ENCODE results near the gene PPP2R5A. TPM values are rescaled to one million over a fixed set of nuclear protein-coding genes. Genes with fewer than 3 reads are reported as not detected.

PPP2R5A gene
- total RNA-seq, 1 donor from 2014 or later = 10.7 TPM

DNA sequence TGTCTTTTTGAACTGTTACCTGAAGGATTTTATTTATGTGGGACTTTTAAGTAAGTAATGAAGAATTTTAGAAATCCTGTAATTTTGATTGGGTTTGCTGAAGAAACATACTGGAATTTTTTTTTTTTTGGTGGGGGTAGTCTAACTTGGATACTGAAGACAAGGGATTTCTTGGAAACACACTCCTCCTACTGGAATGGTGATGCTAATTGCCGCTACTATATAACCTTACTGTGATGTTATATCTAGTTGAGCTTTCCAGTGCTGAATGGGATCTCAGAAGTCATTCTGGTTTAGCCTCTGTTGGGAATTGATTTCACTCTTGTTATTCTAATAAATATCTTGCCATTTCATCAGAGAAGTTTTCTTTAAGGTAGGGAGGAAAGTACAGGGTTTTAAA lies 8.4 kb downstream of the PPP2R5A start:
- no peaks in the 10 kb centered on the region for H3K36me3 Mint-ChIP-seq
- TF ChIP-seq, protein P1, sequence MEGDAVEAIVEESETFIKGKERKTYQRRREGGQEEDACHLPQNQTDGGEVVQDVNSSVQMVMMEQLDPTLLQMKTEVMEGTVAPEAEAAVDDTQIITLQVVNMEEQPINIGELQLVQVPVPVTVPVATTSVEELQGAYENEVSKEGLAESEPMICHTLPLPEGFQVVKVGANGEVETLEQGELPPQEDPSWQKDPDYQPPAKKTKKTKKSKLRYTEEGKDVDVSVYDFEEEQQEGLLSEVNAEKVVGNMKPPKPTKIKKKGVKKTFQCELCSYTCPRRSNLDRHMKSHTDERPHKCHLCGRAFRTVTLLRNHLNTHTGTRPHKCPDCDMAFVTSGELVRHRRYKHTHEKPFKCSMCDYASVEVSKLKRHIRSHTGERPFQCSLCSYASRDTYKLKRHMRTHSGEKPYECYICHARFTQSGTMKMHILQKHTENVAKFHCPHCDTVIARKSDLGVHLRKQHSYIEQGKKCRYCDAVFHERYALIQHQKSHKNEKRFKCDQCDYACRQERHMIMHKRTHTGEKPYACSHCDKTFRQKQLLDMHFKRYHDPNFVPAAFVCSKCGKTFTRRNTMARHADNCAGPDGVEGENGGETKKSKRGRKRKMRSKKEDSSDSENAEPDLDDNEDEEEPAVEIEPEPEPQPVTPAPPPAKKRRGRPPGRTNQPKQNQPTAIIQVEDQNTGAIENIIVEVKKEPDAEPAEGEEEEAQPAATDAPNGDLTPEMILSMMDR (IDR thresholded peaks at IDR 0.05; ENCODE audit: unreplicated experiment) = no peak
- no peaks in the 10 kb centered on the region for H3K27me3 Mint-ChIP-seq (ENCODE audit: low read depth)
- H3K4me3 Mint-ChIP-seq = no peak overlapping the region
- no peak overlapping the region for H3K27ac Mint-ChIP-seq
- no peak for DNase-seq (ENCODE audit: low spot score in 2 of 2, unreplicated experiment in 2 of 2)
- H3K9me3 Mint-ChIP-seq = no peaks in the 10 kb centered on the region
- H3K4me1 Mint-ChIP-seq = peaks cover 13% of the 10 kb centered on the region

DNA sequence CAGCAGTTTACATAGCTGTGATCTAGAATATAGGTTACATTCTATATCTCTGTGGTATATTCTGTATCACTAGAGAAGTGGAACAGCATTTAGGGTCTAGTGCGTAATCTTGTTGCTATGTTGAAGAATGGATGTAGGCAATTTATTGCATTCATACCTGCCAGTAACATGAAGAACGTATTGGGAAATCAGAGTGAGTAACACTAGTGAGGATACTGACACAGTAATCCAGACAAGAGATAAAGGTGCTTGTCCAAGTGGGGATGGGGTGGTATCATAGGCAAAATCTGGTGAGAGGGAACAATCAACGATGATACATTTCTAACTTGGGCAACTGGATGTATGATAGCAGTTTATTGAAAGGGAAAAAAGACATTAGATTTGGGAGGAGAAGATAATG lies 9.8 kb downstream of the PPP2R5A start:
- Mint-ChIP-seq H3K36me3 (peaks cover 4% of the 10 kb centered on the region), H3K27me3 (ENCODE audit: low read depth) (no peaks in the 10 kb centered on the region), H3K9me3 (peaks cover 3% of the 10 kb centered on the region), H3K27ac (no peak overlapping the region), H3K4me1 (peaks cover 11% of the 10 kb centered on the region), H3K4me3 (no peak overlapping the region)
- DNase-seq (ENCODE audit: low spot score in 2 of 2, unreplicated experiment in 2 of 2) = no peak
- TF ChIP-seq, protein P1 (IDR thresholded peaks at IDR 0.05; ENCODE audit: unreplicated experiment) = no peak

DNA sequence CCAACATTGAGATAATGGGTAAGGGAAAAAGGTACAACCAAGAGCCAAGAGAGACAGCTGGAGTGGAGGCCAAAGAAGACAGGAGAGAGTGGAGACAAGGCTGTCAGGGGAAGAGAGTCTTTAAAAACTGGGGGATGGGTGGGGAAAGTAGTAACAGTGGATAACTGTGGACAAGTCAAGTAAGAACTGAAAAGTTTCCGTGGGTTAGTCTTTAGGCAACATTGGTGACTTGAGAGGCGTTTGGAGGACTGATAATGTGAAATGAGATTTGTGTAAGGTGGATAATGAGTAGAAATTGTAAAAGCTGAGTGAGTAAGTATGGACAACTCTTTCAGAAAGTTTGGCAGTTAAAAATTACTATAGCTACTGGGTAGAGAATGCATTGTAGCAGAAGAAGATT lies 10.4 kb downstream of the PPP2R5A start:
- Mint-ChIP-seq H3K36me3 (peaks cover 4% of the 10 kb centered on the region), H3K9me3 (peaks cover 3% of the 10 kb centered on the region), H3K27ac (no peak overlapping the region), H3K27me3 (ENCODE audit: low read depth) (no peaks in the 10 kb centered on the region), H3K4me1 (peaks cover 10% of the 10 kb centered on the region), H3K4me3 (no peak overlapping the region)
- TF ChIP-seq, protein P1 (IDR thresholded peaks at IDR 0.05; ENCODE audit: unreplicated experiment) = no peak
- DNase-seq (ENCODE audit: low spot score in 2 of 2, unreplicated experiment in 2 of 2) = no peak

DNA sequence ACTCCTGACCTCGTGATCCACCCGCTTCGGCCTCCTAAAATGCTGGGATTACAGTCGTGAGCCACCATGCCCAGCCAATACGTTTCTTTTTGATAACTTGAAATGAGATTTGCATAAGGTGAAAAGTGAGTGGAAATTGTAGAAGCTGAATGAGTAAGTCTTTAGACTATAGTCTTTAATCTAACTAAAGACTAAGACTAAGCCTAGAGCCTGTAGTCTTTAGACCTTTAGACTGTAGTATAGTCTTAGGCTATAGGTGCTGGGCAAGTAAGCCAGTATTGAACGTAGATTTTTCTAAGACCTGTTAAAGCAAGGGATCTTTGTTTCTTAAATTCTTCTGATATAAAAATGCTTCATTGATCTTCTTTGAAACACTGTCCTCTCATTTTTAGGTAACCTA lies 12.1 kb downstream of the PPP2R5A start:
- Mint-ChIP-seq H3K9me3 (peaks cover 3% of the 10 kb centered on the region), H3K27me3 (ENCODE audit: low read depth) (no peaks in the 10 kb centered on the region)
- TF ChIP-seq, protein P1 (IDR thresholded peaks at IDR 0.05; ENCODE audit: unreplicated experiment) = no peak

DNA sequence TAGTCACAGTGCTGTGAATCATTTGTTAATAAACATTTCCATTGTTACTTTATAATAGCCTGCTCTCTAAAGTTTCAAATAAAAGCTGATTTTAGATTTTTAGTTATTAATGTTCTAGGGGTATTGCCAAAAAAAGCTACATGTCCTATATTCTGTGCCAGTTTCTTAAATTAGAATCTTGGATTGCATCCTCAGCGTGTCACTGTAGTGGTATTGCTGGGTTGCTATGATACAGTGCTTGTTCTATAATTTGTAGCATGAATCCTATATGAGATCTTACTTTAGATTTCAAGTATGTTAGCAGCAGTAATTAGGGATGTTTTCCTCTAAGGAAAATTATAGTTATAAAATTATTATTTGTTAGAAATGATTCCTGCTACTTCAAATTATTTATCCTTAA lies 16.4 kb downstream of the PPP2R5A start:
- H3K4me1 Mint-ChIP-seq = peaks cover 3% of the 10 kb centered on the region
- no peaks in the 10 kb centered on the region for H3K27me3 Mint-ChIP-seq (ENCODE audit: low read depth)
- H3K36me3 Mint-ChIP-seq = peaks cover 8% of the 10 kb centered on the region
- peaks cover 12% of the 10 kb centered on the region for H3K9me3 Mint-ChIP-seq
- DNase-seq (ENCODE audit: low spot score in 2 of 2, unreplicated experiment in 2 of 2) = no peak
- TF ChIP-seq, protein P1 (IDR thresholded peaks at IDR 0.05; ENCODE audit: unreplicated experiment) = no peak
- no peak overlapping the region for H3K27ac Mint-ChIP-seq
- no peak overlapping the region for H3K4me3 Mint-ChIP-seq

More for the DNA sequence above, 12.1 kb downstream of the PPP2R5A start:
- H3K4me3 Mint-ChIP-seq = no peak overlapping the region
- no peak overlapping the region for H3K27ac Mint-ChIP-seq
- H3K4me1 Mint-ChIP-seq = no peaks in the 10 kb centered on the region
- no peak for DNase-seq (ENCODE audit: low spot score in 2 of 2, unreplicated experiment in 2 of 2)
- peaks cover 4% of the 10 kb centered on the region for H3K36me3 Mint-ChIP-seq
